ENCODE measurements around the gene EYA2.

Gene EYA2

DNA sequence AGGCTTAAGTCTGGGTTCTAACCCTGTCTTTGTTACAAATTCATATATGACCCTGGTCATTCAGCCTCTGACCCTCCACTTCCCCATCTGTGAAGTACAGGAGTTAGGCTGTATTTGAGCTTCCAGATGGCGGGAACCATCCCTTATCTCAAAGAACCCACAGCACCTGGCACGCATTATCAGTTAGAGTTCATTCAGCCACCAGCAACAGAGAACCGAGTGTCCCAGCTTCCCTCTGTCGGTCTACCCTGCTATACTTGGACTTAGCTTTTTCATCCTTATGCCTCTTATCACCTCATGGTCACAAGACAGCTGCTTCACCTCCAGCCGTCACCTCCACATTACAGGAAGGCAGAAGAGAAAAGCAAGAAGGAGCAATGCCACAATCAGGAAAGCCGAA, 147.8 kb downstream of the EYA2 start:
- no peak for DNase-seq

DNA sequence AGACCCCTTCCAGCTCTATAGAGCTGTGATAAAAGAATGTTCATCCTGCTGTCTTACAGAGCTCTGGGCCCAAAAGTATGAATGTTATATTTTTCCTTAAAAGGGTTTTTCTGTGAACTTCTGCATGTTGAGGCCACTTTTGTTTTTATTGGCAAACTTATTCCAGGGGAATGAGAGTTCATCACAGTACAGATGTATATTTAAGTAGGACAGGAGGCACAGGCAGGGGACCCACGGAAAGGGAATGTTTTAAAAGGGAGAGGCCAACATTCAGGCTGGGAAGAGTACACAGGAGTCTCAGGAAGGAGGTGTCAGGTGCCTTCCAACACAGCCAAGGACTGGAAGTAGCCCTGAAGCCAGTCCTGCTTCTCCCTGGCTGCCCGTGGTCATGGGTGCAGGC, 148.4 kb downstream of the EYA2 start:
- DNase-seq = no peak

DNA sequence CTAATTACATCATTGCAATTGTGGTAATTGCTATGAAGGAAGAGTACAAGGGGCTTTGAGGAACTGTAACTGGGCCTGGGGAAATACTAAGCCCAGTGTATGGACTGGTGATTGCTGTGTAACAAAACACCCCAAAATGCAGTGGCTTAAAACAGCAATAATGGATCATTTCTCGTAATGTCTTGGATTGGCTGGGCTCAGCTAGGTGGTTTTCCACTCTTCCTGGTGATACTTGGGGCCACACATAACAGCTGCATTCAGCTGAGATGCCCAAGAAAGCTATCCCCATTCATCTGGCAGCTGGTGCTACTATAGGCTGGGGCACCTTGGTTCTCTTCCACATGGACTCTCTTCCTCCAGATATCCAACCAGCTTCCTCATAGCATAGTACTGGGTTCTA, 150.3 kb downstream of the EYA2 start:
- DNase-seq = no peak

DNA sequence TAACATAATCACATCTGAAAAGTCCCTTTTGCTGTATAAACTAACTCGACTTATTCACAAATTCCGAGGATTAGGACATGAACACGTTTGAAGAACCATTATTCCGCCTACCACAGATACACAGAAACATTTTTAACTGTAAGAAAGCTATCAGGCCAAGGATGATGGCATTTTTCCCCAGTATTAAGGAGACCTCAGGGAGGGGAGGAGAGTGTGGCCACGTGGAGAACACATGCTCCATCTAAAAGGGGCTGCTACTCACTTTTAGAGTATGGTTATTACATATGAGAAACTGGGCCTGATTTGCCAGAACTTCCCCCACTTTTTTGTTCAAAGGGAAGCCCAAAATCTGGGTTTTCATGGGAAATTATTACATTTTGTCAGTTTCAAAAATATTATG, 153.4 kb downstream of the EYA2 start:
- DNase-seq = no peak

DNA sequence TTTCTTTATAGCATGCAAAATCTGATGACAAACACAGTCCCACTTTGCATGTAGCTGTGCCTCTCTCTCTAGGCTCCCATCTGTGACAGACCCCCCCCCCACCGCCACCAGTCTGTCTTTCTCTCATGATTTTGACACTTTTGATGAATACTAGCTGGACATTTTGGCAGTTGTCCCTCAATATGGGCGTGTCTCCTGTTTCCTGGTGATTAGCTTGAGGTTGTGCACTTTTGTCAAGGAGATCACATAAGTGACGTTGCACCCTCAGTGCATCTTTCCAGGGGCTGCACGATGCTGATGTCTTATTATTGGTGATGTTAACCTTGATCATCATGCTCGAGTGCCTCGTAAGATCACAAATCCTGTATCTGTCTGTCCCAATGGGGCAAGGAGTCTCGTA, 155.1 kb downstream of the EYA2 start:
- DNase-seq = no peak

DNA sequence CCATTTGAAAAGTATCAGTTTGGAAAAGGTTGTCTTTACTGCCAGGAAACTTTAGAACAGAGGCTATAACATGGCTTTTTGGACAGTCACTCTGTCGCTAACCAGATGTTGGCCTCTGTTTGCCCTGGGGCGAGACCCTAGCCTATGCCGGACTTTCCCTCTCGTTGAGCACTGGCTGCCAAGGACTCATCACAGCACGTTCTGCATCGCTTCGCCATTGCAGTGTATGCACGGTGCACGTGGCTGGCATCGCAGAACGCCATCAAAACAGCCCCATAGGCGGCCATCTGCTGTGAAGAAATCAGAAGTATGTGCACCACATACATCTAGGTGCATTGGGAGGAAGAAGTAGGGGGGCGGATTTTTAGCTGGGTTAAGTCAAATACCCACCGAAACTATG, 156.4 kb downstream of the EYA2 start:
- DNase-seq = no peak

DNA sequence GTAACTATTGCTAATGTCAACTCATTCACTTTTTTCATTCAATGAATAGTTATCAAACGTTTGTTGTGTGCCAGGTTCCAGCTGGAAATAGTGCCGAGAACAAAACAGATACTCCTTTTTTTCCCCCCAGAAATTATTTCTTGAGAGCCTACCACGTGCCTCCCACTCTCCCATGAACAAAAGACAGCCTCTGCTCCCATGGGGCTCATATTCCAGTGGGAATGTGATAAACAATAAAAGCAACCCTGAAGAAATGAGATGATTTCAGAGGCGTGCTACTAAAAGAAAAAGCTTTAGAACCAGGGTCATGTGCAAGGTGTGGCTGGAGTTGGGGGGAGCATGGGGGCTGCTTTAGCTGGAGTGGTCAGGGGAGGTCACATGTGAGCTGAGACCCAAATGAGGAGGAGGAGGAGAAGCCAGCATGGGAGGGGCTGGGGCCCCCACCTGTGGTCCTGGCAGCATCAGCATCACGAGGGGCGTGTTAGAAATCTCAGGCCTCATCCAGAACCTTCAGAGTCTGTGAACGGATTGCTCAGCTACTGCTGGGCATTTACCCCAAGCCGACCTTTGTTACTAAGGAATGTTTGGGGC, 157.4 kb downstream of the EYA2 start:
- DNase-seq = no peak

DNA sequence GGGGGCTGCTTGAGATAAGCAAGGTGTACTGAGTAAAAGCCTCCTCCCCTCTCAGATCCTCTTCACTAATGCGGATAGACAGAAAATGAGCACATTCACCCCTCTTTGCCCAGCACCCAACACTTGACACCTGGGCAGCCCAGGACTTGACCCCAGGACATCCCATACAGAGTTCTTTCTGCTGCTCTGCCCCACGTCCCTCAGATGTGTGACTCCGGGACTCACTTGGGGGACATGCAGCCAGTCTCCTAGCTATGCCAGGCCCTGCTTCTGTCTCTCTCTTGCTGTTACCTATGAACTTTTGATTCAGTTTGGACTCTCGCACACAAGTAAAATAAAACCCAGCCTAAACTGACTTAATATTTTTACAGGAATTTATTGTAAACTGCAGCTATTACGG, 159.9 kb downstream of the EYA2 start:
- no peak for DNase-seq

DNA sequence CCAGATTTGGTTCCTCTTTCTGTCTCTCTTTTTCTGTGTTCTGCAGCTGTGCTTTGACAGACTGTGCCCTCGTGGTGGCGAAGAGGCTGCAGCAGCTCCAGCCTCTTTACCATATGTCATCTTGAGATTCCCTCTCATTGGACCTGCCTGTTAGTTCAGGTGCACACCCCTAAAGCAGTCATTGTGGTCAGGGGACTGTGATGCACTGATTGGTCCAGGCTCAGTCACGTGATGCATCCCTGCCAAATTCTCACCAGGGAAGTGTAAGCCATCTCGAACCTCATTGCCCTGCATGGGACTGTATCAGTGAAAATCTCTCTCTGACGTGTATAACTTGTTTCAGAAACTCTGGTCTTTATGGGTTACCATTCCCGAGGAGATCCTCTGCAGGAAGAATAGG, 160.3 kb downstream of the EYA2 start:
- DNase-seq = no peak

DNA sequence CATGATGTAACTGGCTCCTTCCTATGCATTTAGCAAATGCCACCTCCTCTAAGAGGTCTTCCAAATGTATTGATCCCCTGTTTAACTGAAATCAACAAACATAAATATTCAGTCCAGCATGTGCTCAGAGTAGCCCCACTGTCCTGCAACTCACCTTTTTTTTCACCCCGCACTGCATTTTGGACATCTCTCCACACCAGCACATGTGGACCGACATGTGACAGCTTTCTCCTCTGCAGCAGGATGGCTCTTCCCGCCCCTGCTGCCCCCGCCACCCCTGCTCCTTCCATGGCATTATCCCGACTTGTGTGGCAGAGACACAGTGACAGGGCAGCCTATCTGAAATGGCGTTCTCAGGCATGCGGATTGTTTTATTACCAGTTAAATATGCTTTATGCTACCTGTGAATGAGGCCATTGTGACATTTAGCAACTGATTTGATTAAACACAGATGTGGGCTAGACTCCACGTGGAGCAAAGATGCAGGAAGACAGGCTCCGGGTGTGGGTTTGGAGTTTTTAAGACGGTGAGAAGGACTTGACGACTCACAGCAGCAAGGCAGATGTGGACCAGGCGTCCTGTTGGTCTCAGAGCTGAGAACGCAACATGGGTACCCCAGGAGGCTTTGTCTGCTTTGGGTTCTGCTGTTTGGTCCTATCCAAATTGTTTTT, 161.2 kb downstream of the EYA2 start:
- DNase-seq = no peak

DNA sequence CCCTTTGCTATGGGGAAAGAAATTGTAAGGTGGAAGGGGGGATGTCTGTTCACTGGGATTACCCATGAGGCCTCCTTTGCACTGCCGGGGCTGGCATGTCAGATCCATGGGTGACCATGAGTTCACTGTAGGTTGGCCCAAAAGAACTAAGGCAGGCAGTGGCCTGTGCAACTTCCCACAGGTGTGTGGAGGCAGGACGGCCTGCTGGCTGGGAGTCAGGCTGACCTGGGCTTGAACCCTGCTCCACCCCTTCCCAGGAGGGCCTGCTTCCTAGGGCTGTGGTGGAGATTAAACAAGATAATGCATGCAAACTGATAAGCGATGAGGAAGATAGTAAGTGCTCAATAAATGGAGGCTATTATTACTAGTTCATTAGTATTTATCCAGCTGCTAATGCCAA, 163.0 kb downstream of the EYA2 start:
- no peak for DNase-seq

DNA sequence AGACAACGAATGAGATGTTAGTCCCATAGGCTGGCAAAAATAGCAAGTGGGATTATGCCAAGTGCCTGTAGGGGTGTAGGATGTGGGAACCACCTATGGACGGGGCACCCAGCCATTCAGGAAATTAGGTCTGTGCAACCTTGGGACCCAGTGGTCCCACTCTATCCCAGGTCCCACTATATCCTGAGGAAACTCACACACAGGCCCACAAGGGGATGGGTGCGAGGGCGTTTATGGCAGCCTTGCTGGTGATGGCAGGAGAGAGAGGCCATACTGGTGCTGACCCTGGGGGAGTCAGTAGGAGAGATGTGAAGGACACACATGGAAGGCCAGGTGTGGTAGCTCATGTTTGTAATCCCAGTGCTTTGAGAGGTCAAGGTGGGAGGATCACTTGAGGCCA, 163.6 kb downstream of the EYA2 start:
- DNase-seq = no peak

DNA sequence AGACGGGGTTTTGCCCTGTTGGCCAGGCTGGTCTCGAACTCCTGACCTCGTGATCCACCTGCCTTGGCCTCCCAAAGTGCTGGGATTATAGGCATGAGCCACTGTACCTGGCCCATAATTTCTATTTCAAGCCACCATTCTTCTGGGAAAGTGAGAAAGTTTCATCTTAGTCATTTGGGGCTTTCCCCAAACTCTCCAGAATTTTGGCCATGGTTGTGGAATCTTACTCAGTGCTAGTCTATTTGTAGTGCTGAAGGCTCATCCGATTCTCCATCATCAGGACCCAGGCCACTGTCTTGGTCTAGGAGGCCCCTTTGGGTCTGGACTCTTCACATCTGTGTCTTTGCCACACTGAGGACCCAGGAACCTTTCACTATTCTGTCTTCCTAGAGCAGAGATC, 164.9 kb downstream of the EYA2 start:
- DNase-seq = no peak

DNA sequence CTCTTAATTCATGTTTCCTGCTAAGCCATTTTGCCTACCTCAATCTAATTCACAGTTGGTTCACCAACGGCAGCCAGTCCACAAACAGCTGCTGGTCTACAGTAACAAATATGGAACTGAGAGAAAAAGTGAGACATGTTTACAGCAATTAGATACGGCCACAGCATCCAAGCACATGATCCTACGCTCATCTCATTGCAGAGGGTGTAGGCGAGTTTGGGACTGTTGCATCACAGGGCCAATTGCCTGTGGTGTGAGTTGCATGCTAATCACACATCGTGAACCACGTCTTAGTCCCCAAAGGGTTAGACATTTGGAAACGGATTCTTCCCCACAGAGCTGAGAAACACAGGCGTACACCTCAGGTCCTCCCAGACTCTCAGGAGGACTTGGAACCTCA, 166.9 kb downstream of the EYA2 start:
- no peak for DNase-seq

DNA sequence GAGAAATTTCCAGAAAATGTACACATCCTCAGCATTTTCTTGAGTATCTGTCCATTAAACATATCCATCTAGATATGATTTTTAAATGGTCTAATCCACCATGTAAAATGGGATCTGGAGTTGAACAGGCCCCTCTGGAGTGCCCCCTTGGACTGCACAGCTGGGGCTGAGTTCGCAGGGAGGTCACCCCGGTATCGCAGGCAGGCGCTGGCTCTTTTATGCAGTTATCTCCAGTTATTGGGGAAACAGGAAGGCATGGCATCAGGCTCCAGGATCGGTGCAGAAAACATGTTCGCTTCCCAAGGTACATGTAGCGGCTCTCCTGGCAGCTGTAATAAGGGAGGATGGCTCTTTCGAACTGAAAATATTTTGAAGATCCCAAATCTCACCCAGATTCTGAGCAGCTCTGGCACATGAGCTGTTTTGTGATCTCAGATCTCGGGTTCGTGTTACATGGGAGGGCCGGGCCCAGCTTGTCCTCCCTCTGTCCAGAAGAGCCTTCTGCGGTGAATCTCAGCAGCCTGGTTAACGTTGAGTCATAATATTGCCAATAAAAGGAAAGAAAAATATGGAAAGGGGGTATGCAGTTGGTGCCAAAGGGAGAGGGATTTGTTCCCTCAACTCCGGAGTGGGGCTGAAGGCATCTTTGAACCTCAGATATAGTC, 167.7 kb downstream of the EYA2 start:
- no peak for DNase-seq

DNA sequence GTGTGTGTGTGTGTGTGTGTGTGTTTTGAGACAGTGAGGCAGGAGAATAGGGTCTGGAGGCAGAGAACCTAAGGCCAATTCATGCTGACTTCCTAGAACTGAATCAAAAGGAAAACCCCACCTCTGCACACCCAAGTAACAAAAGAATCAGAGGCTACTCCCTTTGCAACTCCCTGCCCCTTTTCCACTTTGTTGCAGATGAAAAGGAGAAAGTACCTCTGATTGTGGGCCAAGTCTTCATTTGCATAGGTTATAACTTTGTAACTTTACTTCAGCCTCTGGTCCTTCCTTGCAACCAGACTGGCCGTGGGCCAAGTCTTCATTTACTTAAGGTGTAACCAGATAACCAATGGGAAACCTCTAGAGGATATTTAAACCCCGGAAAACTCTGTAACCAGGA, 168.8 kb downstream of the EYA2 start:
- no peak for DNase-seq

DNA sequence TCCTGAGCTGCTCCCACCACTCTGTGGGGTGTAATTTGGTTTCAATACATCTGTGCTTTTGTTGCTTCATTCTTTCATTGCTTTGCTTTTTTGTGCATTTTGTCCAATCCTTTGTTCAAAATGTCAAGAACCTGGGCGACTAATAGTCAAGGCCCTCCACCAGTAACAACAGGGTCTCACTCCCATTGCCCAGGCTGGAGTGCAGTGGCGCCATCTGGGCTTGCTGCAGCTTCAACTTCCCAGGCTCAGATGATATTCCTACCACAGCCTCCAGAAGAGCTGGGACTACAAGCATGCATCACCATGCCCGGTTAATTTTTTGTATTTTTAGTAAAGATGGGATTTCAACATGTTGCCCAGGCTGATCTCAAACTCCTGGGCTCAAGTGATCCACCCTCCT, 169.2 kb downstream of the EYA2 start:
- no peak for DNase-seq

DNA sequence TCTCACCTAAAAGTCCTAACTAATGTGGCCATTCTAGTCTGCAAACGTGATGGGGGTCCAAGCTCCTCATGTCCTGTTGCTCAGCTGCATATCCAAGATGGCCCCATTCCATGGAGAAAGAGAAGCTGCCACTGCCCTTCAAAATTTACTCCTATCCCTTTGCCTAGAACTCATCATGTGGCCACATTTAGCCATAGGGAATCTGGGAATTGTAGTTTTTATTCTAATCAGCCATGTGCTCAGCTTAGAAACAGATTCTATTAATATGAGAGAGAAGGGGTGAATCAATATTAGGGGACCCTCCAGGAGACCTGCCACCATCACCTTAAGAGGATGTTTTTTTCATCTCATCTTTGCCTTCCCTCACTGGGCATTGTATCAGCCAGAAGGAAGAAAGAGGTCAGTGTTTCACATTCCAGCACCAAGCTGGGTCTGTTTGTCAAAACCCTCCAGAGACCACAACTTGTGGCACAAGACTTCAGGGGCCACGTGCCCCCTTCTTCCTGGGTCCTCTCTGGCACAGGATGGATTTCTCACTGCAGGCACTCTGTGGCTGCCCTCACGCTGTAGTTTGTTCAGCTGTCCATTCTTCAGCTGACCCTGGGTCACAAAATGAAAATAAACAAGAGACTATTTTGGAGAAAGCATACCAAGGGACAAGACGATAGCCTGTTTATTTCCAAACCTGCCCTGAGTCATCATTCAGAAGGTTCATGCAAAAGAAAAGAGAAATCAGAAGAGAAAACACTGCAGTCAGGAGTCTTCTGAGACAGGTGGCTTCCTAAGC, 172.0 kb downstream of the EYA2 start:
- DNase-seq = no peak

DNA sequence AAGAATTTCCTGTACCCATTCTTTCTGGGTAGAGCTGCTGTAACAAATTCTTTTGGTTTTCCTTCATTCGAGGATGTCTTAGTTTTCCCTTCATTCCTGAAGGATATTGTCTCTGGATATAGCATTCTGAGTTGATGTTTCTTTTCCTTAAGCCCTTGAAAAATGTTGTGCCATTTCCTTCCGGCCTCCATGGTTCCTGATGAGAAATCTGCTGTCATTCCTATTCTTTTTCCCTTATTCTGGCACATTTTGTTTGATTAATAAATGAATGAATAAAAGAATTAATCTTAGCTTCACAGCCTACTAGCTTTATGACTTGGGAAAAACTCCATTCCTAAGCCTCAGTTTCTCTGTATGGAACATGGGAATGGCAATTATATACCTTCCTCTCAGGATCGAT, 173.1 kb downstream of the EYA2 start:
- no peak for DNase-seq

DNA sequence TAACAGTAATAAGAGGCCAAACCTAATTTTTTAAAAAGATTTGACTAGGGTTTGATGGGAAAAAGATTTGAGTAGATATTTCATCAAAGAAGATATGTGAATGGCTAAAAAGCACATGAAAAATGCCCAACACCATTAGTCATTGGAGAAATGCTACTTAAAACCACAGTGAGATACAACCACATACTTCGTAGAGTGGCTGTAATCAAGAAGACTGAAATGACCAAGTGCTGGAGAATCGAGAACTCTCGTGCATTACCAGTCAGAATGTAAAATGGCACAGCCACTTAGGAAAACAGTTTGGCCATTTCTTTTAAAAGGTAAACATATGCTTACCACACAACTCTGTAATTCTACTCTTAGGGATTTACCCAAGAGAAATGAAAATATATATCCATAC, 175.5 kb downstream of the EYA2 start:
- no peak for DNase-seq

DNA sequence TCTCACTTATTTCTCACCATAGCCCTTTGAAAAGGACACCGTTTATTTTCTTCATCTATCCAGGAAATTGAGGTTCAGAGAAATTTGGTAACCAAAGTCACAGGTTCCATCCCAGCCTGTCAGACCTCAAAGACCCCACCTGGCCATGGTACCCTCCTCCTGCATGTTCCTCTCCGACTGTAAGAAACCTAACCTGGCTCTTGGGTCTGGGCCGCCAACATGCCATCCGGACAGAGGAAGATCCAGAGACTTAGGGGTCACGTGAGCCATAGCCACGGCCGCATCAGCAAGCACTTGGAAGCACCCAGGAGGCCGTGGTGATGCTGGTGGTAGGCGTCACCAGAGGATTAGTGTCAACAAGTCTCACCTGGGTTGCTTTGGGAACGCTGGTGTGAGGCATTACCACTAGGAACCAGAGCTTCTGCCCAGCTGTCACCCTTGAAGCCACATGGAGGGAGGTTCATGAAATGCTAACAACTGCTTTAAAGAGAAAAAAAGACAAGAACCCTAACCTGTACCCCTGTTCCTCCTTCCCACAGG, 177.1 kb downstream of the EYA2 start:
- DNase-seq = no peak

DNA sequence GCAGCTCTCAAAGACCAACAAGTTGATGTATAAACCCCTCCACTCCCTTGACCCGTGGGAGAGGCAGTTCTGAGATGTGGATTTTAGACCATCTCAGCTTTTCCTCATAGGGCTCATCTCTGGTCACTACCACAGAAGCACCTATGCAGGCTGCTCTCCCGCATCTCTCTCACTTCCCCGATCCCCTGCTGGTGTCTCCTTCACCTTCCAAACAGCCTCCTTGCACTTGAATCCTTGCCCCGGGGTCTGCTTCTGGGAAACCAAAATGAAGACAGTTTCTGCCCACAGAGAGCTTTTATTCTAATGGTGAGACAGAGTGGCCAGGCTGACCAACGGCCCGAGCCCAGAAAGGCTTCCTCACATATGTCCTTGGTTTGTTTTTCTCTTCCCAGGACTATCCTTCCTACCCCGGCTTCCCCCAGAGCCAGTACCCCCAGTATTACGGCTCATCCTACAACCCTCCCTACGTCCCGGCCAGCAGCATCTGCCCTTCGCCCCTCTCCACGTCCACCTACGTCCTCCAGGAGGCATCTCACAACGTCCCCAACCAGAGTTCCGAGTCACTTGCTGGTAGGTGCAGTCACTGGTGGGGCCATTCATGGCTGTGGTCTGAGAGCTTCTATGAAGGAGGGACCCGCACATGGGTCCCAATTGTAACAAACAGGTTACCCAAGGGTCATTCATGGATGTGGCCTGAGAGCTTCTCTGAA, 179.3 kb downstream of the EYA2 start:
- no peak for DNase-seq

DNA sequence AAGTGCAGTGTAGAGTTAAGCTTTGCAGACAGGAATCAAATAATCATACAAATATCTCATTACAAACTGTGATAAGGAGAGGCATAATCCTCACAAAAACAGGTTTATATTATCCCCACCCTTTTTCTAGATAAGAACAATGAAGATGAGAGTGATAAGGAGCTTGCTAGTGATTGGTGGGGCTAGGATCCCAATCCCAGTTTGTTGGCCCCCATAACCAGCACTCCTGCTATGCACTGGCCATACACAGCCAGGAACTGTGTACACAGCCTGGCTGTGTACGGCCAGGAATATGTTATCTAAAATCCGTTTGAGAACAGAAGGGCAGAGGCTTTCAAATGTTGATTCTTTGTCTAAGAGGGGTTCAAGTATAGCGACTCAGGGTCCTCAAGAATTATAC, 180.6 kb downstream of the EYA2 start:
- DNase-seq = no peak
